EL (cell line): ENCODE data around the gene HOXB8.
A peak's percentile ranks its signal among the peaks of the same experiment; 100 is the strongest.

Experiments
- DNase-seq: peaks from one replicate; pipeline ENCODE4 v3.0.0-alpha.2; 2016

HOXB8 gene

DNA sequence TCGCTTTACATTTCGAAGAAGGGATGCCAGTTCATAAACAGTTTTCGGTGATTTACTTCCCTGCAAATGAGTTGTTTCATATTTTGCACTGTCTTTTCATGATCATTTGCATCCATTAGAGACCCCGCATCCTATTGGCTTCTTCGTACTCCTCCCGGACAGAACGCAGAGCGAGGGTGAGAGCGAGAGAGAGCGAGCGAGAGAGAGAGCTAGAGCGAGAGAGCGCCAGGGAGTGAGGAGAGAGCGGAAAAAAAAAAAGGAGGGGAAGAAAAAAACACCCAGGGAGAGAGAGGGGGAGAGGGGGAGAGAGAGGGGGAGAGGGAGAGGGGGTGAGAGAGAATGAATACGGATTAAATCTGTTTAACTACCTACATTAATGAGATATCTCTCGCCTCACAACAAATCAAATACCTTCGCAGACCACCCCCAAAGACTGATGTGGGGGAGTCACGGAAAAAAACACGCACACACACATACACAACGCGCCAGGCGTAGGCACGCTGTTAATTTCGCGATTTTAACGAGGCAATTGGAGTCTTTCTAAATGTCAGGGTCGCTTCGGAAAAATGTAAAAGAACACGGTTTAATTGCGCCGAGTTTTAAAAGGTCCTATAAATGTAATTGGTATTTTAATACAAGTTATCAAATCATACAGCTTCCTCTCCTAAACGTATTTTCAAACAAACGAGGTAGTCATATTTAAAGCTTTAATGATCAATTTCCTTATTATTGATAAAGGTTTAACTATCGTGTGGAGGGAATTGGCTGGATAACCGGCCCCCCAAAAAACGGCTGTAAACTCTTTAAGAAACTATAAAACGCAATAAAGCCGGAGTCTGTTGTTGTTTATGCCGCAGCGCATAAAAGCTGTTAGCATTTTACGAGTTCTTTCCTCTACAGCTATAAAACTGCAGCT, at the start of gene HOXB8:
HOXB8 (minus strand) TSS at position 246 of the 916 bp plus-strand sequence. CDS start 588 bp downstream, outside the sequence.
- DNase-seq = no peak

- DNase-seq = no peak
Observed at GRCh38 chr17:48663134-48663924, 48.2 kb upstream of the HOXB8 start.

DNA sequence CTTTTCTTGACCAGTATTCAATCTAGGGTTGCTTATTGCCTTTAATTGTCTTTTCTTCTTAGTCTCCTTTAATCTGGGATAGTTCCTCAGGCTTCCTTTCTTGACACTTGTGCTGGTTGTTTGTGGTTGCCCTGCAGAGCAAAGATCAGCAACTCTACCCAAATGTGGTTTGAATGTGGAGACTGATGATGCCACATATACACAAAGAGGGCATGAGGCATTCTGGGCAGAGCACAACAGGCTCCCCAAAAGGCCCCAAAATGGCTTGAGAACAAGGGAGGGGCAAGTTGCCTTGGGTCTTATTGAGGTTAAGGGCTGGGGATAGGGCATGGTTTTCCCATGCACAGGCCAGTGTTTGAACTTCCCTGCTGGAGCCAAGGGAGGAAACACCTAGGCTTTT, 40.8 kb upstream of the HOXB8 start:
- DNase-seq = no peak

DNA sequence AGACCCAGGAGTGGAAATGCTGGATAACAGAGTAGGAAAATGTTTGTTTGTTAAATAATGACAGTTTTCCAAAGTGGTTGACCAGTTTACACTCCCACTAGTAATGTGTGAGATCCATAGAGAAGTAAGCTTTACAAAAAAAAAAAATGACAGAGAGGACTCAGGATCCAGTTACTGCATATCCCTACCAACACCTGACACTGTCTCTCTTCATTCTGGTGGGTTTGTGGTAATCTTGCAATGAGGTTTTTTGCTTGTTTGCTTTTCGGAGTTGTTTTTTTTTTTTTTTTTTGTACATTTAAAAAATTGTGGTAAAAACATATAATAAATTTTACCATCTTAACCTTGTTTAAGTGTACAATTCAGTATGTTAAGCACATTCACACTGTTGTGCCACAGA, 34.6 kb upstream of the HOXB8 start:
- DNase-seq = no peak

DNA sequence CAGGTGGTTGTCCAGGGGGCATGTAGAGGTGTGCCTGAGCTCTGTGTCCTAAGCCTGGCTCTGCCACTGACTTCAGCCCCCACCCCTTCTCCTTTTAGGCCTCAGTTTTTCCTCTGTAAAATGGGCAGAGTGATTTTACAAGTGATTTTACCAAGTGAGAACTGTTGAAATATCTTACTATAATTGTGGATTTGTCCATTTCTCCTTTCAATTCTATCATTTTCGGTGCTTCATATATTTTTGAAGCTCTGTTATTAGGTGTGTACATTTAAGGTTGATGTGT, 32.8 kb upstream of the HOXB8 start:
- DNase-seq = no peak

DNA sequence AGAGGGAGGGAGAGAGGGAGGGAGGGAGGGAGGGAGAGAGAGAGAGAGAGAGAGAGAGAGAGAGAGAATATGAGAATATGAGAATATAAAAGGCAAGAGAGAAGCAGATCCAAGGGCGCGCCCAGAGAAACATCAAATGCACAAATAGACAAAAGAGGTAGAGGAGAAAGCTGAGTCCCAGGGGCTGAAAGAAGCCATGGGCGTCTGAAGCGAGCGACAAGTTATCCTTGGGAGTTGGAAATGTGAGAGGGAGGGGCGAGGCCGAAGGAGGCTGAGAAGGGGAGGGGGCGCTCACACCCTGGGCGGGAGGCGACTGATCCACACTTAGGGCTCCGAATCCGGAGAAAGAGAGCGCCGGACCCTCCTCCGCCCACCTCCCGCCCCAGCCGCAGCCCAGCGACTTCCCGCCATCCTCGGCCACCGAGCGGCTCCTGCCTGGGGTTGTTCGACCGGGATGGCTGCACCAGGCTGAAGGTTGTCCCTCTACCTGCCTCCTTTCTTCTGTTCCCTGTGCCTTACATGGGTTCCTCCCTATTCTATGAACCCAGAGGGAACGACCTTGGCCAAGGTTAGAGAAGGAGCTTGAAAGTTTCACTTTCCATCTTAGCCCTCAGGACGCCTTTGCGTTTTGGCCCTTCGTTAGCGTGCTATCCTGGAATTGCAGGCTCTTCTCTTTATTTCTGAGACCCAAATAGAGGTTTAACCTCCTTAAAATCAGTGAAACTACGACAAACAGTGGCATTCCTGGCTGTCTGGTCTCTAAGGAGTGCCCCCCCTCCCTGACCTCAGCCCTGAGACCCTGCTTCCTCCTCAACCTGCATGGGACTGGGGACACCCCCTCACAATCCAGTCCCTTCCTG, 32.2 kb upstream of the HOXB8 start:
- DNase-seq = no peak

DNA sequence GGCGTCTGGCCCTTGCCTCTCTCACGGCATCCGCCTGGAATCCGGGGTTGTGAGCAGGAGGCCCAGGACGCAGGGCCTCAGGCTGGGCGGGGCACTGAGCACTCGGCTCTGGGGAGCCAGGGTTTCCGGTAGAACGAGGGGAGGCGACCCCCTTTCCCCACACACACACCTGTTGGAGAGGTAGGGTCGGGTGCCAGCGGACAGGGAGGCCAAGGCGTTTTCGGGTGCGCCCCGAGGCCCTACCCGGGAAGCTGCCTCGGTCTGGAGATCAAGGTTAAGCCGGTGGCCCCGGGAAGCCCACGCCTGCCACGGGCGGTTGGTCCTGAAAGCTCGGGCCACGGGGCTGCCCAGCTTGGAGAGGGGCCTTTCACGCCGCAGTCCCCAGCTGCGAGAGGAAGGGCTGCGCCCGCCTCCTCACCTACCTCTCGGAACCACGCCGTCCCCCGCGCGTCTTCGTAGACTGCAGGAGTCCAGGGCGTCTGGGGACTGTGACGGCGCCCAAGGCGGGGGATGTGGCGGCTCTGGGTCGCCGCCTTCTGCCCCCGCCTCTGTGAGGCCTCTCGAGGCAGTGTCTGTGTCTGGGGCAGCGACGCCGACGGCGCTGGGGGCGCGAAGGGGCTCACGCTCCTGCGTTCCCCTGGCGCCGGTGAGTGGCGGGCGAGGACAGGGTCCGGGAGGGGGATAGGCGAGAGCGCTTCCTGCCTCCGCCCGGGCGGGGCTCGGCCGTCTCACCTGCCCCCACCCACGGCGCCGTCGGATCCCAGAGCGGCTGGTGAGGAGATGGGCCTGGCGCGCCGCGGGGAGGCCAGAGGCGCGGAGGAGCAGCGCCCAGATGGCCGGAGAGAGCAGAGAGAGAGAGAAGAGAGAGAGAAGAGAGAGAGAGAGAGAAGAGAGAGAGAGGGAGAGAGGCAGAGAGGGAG, 31.4 kb upstream of the HOXB8 start:
- DNase-seq = peak; percentile 30

- DNase-seq = no peak
Observed at GRCh38 chr17:48645639-48646182, 30.6 kb upstream of the HOXB8 start.

DNA sequence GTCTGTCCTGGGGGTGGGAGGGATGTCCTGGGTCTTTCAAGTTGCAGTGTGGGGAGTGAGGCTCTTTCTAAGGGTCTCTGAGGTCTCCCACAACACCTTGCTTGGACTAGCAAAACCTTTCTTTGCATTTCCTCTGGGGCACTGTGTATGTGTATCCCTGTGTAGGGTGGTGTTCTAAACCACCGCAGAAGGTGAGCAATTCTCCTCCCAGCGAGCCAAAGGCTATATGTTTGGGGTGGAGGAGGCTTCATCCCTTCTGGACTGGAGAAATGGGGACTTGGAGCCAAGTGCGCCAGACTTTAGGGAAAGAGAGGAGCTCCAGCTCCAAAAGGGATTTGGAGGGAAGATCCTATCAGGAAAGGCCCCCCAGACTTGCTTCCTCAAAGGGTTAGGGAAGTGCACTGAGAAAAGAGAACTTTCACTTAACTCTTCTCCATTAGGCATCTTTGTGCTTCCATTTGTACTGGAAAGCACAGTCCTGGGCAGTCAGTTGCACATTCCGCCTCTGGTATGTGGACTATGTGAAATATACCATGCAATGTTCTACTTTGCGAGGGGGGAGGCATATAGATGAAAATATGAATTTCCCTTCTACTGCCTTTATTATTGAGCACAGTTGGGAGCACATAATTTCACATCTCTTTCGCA, 29.9 kb upstream of the HOXB8 start:
- no peak for DNase-seq

DNA sequence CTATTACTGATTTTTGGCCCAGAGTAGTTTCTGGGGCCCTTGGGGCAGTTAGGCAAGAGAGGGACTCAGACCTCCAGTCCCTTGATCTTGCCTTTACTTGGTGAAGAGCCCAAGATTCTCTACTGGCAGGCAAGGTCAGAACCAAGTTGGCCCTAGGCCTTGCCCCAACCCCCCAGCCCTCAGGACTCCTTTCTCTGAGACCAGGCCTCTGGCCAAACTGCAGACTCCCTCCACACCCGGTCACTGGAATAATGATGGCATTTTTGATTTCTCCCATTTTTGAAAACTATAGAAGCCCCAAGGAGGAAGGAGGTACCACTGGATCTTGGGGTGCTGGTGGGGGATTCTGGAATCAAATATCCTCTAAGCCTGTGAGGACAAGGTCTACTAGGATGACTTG, 29.1 kb upstream of the HOXB8 start:
- no peak for DNase-seq

GRCh38 chr17:48643697-48644012, 28.6 kb upstream of the HOXB8 start:
- DNase-seq = no peak

DNA sequence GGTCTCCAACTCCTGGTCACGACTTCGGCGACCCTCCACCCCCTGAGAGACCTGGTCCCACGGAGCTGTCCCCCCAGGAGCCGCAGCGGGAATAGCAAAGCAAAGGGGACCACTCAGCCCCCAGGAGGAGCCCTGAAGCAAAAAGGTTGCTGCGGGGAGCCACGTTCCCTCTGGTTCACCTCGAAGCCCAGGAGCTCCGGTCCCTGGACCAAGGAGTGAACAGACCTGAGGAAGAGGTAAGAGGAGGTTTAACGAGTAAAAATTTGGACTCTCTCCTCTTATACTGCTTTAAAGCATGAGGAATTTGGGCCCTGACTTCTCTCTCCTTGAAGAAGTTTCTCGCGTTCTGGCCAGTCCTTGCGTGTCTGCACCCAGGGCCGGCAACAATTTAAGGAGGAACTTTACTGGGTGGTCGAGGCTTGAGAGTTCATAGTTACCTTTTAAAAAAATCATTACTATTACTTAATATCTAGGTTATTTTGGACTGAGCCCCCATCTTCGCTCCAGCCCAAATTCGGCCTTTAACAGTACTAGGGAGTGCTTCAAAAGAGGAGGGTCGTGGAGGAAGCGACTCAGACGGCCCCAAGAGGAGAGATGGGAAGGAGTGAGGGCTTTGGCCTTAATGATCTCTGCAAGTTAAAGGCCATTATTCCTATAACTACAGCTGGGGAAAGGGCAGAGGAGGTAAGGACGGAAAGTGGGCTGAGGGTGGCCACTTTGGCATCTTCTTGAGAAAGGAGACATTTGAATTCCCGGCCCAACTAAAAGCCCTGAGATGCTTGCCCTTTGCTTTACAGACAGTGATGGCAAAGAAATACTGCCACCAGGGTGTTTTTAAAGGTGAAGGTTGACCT, 28.0 kb upstream of the HOXB8 start:
- no peak for DNase-seq

DNA sequence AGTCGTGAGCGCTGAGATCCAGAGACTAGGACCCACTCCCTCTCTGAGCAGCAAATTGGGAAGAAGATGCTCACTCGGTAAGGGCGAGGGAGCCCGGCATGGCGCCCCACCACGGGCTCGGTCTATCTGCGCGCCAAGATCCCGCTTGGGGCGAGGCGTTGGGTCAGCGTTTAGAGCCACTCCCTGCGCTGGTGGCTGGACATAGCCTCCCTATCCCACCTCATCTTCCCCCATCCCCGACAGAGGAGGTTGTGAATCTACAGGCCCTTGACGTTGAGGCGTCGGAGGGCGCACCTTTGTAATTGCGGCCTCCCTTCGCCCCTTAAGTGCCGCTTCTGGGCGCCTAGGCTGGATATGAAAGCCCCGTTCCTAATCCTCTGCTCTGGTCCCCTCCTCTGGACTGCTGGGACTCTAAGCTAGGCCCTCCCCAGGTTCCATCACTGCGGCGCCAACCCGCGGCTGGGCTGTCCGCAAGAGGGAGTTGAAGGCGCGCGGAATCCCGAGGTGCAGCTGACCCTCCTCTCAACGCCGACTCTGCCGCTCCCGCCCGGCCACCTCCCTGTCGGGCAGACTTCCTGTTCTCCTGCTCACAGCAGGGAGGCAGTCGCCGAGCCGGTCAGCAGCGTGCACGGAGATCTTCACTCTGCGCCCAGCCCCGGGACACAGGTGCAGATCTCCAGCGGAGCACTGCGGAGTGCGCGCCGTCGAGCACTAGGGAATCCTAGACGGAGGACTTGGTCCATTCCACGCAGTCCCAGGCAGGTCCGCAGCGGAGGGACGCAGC, 27.2 kb upstream of the HOXB8 start:
- DNase-seq = no peak

GRCh38 chr17:48641541-48642058, 26.5 kb upstream of the HOXB8 start:
- no peak for DNase-seq

DNA sequence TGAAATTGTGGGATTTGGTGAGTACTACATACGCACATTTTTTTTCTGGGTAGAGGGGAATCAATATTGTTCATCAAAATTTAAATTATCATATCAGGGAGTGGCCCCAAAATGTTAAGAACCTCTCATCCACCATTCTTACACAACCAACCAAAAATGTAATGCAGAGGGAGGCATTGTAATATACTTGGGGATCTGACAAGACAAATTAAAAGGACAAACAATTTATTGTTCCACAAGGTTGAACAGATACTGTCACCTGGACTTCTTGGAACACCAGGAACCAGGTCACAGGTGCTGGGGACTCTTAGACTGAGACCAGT, 25.7 kb upstream of the HOXB8 start:
- no peak for DNase-seq

DNA sequence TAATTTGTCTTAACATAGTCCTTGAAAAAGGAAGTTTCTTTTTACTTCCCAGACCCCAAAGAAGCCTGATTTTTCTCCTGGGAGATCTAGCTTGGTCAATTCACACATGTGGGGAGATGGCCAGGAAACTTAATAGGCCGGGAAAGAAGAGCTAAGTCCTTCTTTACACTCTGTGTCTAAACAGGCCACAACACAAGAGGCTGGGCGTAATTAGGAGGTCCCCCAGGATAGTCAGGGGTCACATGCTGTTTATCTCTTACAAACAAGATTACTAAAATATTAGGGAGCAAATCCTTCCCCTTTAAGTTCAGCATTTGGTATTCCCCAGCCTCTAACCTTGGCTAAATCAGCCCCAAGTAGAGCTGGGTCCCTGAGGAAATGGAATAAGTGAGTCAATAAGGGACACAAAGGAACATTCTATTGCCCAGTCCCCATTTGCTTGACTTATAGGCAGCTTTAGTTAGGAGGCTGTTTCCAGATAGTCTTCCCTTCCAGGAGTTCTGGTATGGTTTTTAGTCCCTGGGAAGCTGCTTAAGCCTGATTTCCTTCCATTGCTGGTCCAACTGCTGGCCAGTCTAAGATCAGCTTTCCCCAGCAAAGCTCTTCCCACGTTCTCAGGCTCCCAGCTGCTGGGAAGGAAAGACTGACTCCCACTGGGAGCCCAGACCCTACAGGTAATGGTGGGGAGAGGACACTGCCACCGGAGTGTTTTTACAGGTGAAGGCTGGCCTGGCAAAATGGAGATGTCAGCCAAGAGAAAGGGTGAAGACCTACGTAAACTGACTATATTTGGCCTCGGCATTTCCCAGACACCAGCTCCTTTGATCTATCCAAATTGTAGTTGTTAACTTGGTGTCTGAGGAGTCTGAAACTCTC, 25.1 kb upstream of the HOXB8 start:
- DNase-seq = no peak

- no peak for DNase-seq
Observed at GRCh38 chr17:48639136-48639535, 24.0 kb upstream of the HOXB8 start.
